HG02588 (cell line): Measurements from ENCODE around the gene MXI1.
"Not testable (repeated sequence)": the region's sequence is repeated elsewhere in the genome, so short reads cannot be mapped to it uniquely, and the experiment has no call there.

Experiments
- ATAC-seq: cut with Tn5 transposase; IDR thresholded peaks from one replicate; pipeline ENCODE4 v1.9.1; 2021; ENCODE audit warnings: mild to moderate bottlenecking, moderate library complexity; ENCODE audit not compliant: unreplicated experiment

MXI1 gene

DNA sequence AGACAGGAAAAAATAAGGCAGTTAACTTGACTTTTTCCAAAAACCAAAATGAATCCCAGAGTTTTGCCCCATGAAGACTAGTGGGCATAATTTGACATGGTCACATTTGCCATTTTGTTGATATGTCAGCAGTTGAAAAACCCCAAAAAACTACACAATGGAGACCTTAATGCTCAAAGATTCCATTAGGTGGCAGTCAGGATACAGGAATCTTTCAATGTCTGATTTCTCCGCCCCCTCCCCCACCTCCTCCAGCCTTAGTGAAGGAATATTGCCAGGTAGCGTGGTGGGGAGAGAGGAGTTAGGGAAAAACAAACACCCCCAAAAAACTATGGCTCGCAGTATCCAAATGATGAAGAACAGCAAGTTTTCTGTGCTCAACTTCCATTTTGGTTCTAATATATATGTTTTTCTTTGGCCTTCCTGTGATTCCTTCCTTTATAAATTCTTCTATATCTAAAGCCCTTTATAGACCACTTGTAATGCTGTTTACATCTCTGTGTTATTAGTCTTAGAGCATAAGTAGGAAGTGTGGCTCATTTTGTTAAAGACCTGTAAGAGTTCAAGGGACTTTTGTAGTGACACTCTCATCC, 104.0 kb downstream of the MXI1 start:
- no peak for ATAC-seq

- ATAC-seq, result no peak
These were observed 104.8 kb downstream of the MXI1 start for GRCh38 chr10:110312206-110312605.

GRCh38 chr10:110313674-110314073, 106.3 kb downstream of the MXI1 start:
- no peak for ATAC-seq

GRCh38 chr10:110317866-110318850, 110.8 kb downstream of the MXI1 start:
- ATAC-seq, result no peak

DNA sequence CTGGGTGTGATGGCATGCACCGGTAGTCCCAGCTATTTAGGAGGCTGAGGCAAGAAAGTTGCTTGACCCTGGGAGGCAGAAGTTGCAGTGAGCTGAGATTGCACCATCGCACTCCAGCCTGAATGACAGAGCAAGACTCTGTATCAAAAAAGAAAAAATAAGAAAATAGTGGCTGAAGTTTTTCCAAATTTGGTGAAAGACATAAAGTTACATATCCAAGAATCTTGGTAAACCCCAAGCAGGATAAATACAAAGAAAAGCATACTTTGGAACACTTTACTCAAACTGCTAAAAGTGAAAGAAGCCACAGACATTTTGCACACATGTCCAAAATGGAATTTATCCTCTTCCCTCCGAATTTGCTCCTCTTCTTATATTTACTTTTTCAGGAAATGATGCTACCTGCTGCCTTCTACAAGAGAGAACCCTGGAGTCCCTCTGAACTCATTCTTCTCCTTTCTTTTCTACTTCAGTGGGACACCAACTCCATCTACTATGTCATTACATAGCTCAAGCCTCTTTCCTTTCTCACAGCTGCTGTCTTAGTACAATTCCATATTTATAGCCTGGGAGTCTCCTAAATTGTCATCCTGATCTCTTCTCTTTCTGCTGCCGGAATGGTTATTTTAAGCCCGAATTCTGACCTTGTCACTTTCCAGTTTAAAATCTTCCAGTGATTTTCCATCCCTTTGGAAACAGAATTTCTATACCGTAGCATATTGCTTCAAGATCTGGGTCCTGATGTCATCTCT, 114.6 kb downstream of the MXI1 start:
- ATAC-seq, result no peak

DNA sequence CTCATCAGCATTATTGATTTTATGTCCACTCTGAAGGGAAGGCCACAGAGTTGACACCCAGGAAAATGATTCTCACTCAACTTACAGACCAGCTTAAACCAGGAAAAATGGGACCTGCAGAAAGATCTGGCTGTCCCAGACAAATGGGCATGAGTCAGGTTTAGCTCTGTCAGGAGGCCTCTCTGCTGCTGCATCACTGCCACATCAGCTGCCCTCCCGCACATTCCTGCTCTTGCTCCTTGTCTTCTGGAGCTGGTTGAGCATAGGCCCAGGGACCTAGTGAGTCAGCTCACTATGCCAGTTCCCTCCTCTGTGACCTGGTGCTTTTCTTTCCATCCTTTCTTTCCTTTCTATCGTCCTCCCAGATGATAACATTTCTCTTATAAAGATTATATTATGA, 116.1 kb downstream of the MXI1 start:
- no peak for ATAC-seq

- peak; percentile 57 for ATAC-seq
These were observed 116.9 kb downstream of the MXI1 start for GRCh38 chr10:110324201-110324804.

GRCh38 chr10:110324805-110325280, 117.4 kb downstream of the MXI1 start:
- peak; percentile 63 for ATAC-seq

DNA sequence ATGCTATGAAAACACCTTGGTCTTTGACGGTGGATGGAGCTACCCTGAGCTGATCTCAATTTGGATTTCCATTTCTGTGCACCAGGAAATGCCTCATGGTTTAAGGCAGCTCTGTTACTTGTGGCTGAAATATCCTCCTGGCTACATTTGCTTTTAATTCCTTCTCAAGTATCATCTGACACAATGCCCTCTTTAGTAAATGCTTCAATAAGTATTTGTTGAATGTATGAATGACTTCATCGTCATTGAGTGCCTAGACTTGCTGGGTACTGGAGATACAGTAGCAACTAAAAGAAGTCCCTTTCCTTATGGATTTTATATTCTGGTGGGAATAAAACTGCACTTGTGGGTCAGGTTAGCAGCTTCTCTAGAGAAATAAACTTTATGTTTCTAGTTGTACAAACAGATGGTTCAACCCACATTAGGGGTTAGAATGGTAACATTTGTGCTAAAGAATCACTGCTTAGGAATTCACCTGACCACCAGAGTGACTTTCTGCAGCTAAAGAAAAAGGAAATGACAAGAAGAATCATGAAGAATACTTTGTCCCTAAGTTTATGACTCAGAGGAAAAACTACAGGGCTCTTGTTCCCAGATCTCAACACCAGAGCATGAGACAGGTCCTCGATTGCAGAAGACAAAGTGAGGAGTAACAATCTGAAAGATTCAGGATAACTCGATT, 119.1 kb downstream of the MXI1 start:
- no peak for ATAC-seq

DNA sequence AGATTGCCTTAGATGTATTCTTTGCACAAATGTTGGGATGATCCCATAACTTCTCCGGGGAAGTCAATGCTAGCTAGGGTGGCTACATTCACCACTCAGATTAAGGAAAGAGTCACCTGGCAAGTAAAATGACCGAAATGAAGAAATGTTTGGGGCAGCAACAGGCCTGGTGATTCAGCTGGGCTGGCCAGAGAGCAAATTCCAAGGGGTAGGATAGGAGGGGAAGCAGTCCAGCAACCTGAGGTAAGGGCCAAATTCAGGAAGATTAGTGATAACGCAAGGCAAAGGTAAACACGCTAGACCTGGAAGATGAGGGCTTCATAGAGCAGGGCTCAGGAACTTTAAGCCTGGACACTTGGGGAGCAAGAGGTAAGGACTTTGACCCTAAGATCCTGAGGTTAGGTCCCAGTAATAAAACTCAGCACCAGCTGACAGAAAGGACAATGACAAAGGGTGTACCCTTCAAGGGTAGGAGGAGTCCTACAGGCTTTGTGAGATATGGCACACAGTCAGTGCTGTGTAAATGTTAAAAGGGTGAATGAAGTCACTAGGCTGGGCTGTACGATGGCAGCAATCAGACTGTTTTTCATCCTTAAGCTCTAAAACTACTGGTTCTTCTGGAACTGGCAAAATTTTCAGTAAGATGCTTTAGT, 120.0 kb downstream of the MXI1 start:
- no peak for ATAC-seq

DNA sequence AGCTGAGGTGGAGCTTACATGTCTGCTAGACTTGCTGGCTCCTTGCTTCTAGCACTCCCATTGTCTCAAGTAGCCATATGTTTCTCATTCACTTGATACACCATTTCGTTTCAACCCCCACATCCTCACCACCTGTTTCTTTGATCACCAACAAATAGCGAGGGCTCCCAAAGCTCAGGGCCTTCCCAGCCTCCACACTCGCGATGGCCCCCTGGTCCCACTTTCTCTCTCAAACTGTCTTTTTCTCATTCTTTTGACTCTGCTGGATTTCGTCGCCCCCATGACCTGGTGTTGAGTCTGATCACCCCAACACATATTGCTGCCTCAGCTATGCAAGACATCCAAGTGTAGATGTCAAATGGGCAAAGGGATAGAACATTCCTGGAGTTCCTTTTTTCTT, 123.3 kb downstream of the MXI1 start:
- no peak for ATAC-seq

GRCh38 chr10:110331226-110331795, 123.9 kb downstream of the MXI1 start:
- not testable (repeated sequence) for ATAC-seq

GRCh38 chr10:110334061-110334656, 126.8 kb downstream of the MXI1 start:
- ATAC-seq, result no peak

DNA sequence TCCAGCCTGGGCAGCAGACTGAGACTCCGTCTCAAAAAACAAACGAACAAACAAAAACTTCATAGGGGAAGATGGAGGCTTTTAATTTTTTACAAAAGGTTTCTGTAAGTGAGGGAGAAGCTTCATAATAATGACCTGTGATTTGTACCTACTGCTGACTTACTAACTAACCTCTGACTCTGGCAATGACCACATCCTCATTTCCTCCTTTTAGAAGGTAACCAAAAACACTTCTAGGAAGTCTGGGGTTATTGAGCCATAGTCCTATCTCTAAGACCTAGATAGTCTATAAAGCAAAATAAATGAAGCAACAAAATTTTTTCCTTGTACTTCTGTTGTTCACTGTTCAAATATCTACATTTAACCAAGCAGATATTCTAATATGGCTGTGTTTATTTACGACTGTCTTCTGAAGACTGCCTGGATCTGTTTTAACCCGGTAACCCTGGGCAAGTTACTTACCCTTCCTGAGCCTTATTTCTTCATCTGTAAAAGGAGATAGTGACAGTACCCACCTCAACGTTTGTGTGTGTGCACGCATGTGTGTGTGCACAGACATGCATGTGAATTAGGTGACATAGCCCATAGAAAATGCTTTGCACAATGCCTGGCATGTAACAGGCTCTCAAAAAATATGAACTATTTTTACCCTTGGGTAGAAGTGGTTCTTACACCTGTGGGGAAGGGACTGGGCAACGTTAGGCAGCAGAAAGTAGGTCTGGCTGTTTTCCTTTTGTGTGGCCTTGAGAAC, 128.1 kb downstream of the MXI1 start:
- ATAC-seq, result no peak

GRCh38 chr10:110336111-110336721, 128.8 kb downstream of the MXI1 start:
- no peak for ATAC-seq
